Measurements from ENCODE around the gene FYB2.

- TF ChIP-seq FOXA1 (IDR thresholded peaks at IDR 0.05) (no peak), FOXM1 (IDR thresholded peaks at IDR 0.05; ENCODE audit: borderline replicate concordance) (no peak), SUZ12 (IDR thresholded peaks at IDR 0.05) (no peak), ARNT (IDR thresholded peaks at IDR 0.05) (no peak)
These were observed 15.1 kb upstream of the FYB2 start for GRCh38 chr1:56834137-56834900.
